HEK293 (cell line): Measurements from ENCODE around the gene ATP5F1A.

Source experiments
- CTCF ChIA-PET: fragments of 350-600 bp; formaldehyde crosslinking; extraction: SDS; loops from one replicate; lab custom pipeline; 2021; ENCODE audit warnings: antibody characterized with exemption; lab: Yijun Ruan, JAX
- POLR2A ChIA-PET: fragments of 300-600 bp; formaldehyde crosslinking; extraction: SDS; loops from one replicate; lab custom pipeline; 2020; ENCODE audit warnings: antibody characterized with exemption, inconsistent platforms; lab: Yijun Ruan, JAX
- H3K27ac ChIP-seq: fragments of 200-500 bp; sonication (Bioruptor generic); 2 replicates; pipeline ENCODE4 v1.5.1; 2014; ENCODE audit warnings: low read depth, low read length, control low read depth, inconsistent platforms; ENCODE audit errors: extremely low read depth
- H3K36me3 ChIP-seq, 2 experiments: fragments of 200-500 bp in 1 of 2; sonication (Bioruptor generic) in 1 of 2; 1 replicate in 1 of 2; 2 replicates in 1 of 2; pipeline ENCODE4 v1.5.1; 2014 to 2017; ENCODE audit warnings: inconsistent platforms in 2 of 2, low read length in 2 of 2; ENCODE audit not compliant: control insufficient read depth in 2 of 2, insufficient read depth in 1 of 2
- H3K4me1 ChIP-seq: fragments of 200-500 bp; sonication (Bioruptor generic); 2 replicates; pipeline ENCODE4 v1.5.1; 2014; ENCODE audit warnings: mild to moderate bottlenecking, low read length, inconsistent platforms; ENCODE audit not compliant: control insufficient read depth, insufficient read depth
- H3K4me3 ChIP-seq: 2 replicates; pipeline ENCODE4 v1.5.1; 2011; ENCODE audit warnings: low read depth, mild to moderate bottlenecking, control low read depth, low read length, moderate library complexity
- H3K9me3 ChIP-seq: fragments of 200-500 bp; sonication (Bioruptor generic); 2 replicates; pipeline ENCODE4 v1.5.1; 2014; ENCODE audit warnings: low read depth, low read length, inconsistent platforms; ENCODE audit not compliant: control insufficient read depth, insufficient read depth
- GLIS1 ChIP-seq: fragments of 450-650 bp; formaldehyde crosslinking; IDR thresholded peaks from 2 replicates; pipeline ENCODE4 v1.5.1; 2016; ENCODE audit warnings: missing biosample characterization, missing genetic modification characterization
- KLF1 ChIP-seq: fragments of 450-650 bp; formaldehyde crosslinking; IDR thresholded peaks from 2 replicates; pipeline ENCODE4 v1.5.1; 2016; ENCODE audit warnings: missing biosample characterization, missing genetic modification characterization
- PRDM1 ChIP-seq: fragments of 450-650 bp; formaldehyde crosslinking; IDR thresholded peaks from 2 replicates; pipeline ENCODE4; 2016; ENCODE audit warnings: missing biosample characterization, missing genetic modification characterization
- PRDM10 ChIP-seq: fragments of 450-650 bp; formaldehyde crosslinking; IDR thresholded peaks from 2 replicates; pipeline ENCODE4 v1.5.1; 2016; ENCODE audit warnings: missing biosample characterization, missing genetic modification characterization
- ZBTB1 ChIP-seq: fragments of 450-650 bp; formaldehyde crosslinking; IDR thresholded peaks from 2 replicates; pipeline ENCODE4 v1.5.1; 2016; ENCODE audit warnings: missing biosample characterization, missing genetic modification characterization
- ZBTB10 ChIP-seq: fragments of 450-650 bp; formaldehyde crosslinking; IDR thresholded peaks from 2 replicates; pipeline ENCODE4 v1.5.1; 2016; ENCODE audit warnings: missing biosample characterization, missing genetic modification characterization
- ZFHX2 ChIP-seq: fragments of 450-650 bp; formaldehyde crosslinking; conservative IDR thresholded peaks from 2 replicates; pipeline ENCODE4 v1.5.1; 2016; ENCODE audit warnings: missing biosample characterization, missing genetic modification characterization
- ZNF10 ChIP-seq: fragments of 450-650 bp; formaldehyde crosslinking; IDR thresholded peaks from 2 replicates; pipeline ENCODE4 v1.5.1; 2017; ENCODE audit warnings: missing biosample characterization, missing genetic modification characterization
- ZNF121 ChIP-seq: fragments of 450-650 bp; formaldehyde crosslinking; IDR thresholded peaks from 2 replicates; pipeline ENCODE4 v1.5.1; 2016; ENCODE audit warnings: missing biosample characterization, missing genetic modification characterization
- ZNF2 ChIP-seq: fragments of 450-650 bp; formaldehyde crosslinking; IDR thresholded peaks from 2 replicates; pipeline ENCODE4 v1.5.1; 2016; ENCODE audit warnings: missing biosample characterization, missing genetic modification characterization
- ZNF202 ChIP-seq: fragments of 450-650 bp; formaldehyde crosslinking; IDR thresholded peaks from 2 replicates; pipeline ENCODE4 v1.5.1; 2016; ENCODE audit warnings: missing biosample characterization, missing genetic modification characterization, borderline replicate concordance
- ZNF23 ChIP-seq: fragments of 450-650 bp; formaldehyde crosslinking; IDR thresholded peaks from 2 replicates; pipeline ENCODE4 v1.5.1; 2016; ENCODE audit warnings: missing biosample characterization, missing genetic modification characterization, borderline replicate concordance
- ZNF292 ChIP-seq: fragments of 450-650 bp; formaldehyde crosslinking; IDR thresholded peaks from 2 replicates; pipeline ENCODE4 v1.5.1; 2016; ENCODE audit warnings: low read depth, missing biosample characterization, missing genetic modification characterization, borderline replicate concordance
- ZNF335 ChIP-seq: fragments of 450-650 bp; formaldehyde crosslinking; conservative IDR thresholded peaks from 2 replicates; pipeline ENCODE4 v1.5.1; 2016; ENCODE audit warnings: missing biosample characterization, missing genetic modification characterization
- ZNF362 ChIP-seq: fragments of 450-650 bp; formaldehyde crosslinking; IDR thresholded peaks from 2 replicates; pipeline ENCODE4 v1.5.1; 2016; ENCODE audit warnings: missing biosample characterization, missing genetic modification characterization
- ZNF391 ChIP-seq: fragments of 450-650 bp; formaldehyde crosslinking; IDR thresholded peaks from 2 replicates; pipeline ENCODE4 v1.5.1; 2016; ENCODE audit warnings: low read depth, missing biosample characterization, missing genetic modification characterization, borderline replicate concordance
- ZNF404 ChIP-seq: fragments of 450-650 bp; formaldehyde crosslinking; IDR thresholded peaks from 2 replicates; pipeline ENCODE4 v1.5.1; 2017; ENCODE audit warnings: missing biosample characterization, missing genetic modification characterization
- ZNF529 ChIP-seq: fragments of 450-650 bp; formaldehyde crosslinking; IDR thresholded peaks from 2 replicates; pipeline ENCODE4 v1.5.1; 2017; ENCODE audit warnings: missing genetic modification characterization, missing biosample characterization; ENCODE audit not compliant: insufficient replicate concordance
- ZNF621 ChIP-seq: fragments of 450-650 bp; formaldehyde crosslinking; IDR thresholded peaks from 2 replicates; pipeline ENCODE4 v1.5.1; 2017; ENCODE audit warnings: missing biosample characterization, missing genetic modification characterization
- ZNF660 ChIP-seq: fragments of 450-650 bp; IDR thresholded peaks from 2 replicates; pipeline ENCODE4 v1.5.1; 2018; ENCODE audit warnings: missing biosample characterization, mild to moderate bottlenecking, missing genetic modification characterization
- ZNF768 ChIP-seq: fragments of 450-650 bp; formaldehyde crosslinking; IDR thresholded peaks from 2 replicates; pipeline ENCODE4 v1.5.1; 2018; ENCODE audit warnings: missing biosample characterization, mild to moderate bottlenecking, missing genetic modification characterization
- ZSCAN30 ChIP-seq: fragments of 450-650 bp; IDR thresholded peaks from 2 replicates; pipeline ENCODE4 v1.5.1; 2018; ENCODE audit warnings: missing biosample characterization, mild to moderate bottlenecking, missing genetic modification characterization, moderate library complexity
- TF ChIP-seq, protein P1 (sequence below): fragments of 450-650 bp; formaldehyde crosslinking; IDR thresholded peaks from 2 replicates; pipeline ENCODE4 v1.5.1; 2016; ENCODE audit warnings: missing biosample characterization, missing genetic modification characterization
- TF ChIP-seq, protein P2 (sequence below): fragments of 450-650 bp; formaldehyde crosslinking; IDR thresholded peaks from 2 replicates; pipeline ENCODE4 v1.5.1; 2016; ENCODE audit warnings: missing biosample characterization, missing genetic modification characterization

The ATP5F1A gene

GRCh38 chr18:46072376-46072867 lies 25.7 kb downstream of the ATP5F1A start (continued):
- TF ChIP-seq ZNF2 (tag by site-specific recombination) (no peak), PRDM1 (tag by site-specific recombination) (no peak), ZBTB1 (tag by site-specific recombination) (no peak), ZNF621 (no peak), ZNF23 (tag by site-specific recombination) (no peak), ZNF362 (tag by site-specific recombination) (no peak), PRDM10 (tag by site-specific recombination) (peak; percentile 78), GLIS1 (tag by site-specific recombination) (peak; percentile 61), ZNF660 (no peak), ZNF529 (tag by site-specific recombination) (no peak), ZNF404 (tag by site-specific recombination) (no peak), ZNF292 (tag by site-specific recombination) (no peak), ZNF10 (0 out of 2 replicates have a peak, but pooled peaks have one; percentile 56), ZNF768 (tag by site-specific recombination) (no peak), ZNF202 (tag by site-specific recombination) (no peak), ZNF121 (tag by site-specific recombination) (no peak)
- TF ChIP-seq, protein P1, sequence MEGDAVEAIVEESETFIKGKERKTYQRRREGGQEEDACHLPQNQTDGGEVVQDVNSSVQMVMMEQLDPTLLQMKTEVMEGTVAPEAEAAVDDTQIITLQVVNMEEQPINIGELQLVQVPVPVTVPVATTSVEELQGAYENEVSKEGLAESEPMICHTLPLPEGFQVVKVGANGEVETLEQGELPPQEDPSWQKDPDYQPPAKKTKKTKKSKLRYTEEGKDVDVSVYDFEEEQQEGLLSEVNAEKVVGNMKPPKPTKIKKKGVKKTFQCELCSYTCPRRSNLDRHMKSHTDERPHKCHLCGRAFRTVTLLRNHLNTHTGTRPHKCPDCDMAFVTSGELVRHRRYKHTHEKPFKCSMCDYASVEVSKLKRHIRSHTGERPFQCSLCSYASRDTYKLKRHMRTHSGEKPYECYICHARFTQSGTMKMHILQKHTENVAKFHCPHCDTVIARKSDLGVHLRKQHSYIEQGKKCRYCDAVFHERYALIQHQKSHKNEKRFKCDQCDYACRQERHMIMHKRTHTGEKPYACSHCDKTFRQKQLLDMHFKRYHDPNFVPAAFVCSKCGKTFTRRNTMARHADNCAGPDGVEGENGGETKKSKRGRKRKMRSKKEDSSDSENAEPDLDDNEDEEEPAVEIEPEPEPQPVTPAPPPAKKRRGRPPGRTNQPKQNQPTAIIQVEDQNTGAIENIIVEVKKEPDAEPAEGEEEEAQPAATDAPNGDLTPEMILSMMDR: no peak; the same call in 1 of the 2 replicates
- TF ChIP-seq, protein P2, sequence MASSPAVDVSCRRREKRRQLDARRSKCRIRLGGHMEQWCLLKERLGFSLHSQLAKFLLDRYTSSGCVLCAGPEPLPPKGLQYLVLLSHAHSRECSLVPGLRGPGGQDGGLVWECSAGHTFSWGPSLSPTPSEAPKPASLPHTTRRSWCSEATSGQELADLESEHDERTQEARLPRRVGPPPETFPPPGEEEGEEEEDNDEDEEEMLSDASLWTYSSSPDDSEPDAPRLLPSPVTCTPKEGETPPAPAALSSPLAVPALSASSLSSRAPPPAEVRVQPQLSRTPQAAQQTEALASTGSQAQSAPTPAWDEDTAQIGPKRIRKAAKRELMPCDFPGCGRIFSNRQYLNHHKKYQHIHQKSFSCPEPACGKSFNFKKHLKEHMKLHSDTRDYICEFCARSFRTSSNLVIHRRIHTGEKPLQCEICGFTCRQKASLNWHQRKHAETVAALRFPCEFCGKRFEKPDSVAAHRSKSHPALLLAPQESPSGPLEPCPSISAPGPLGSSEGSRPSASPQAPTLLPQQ (tag by site-specific recombination): peak; percentile 87

DNA sequence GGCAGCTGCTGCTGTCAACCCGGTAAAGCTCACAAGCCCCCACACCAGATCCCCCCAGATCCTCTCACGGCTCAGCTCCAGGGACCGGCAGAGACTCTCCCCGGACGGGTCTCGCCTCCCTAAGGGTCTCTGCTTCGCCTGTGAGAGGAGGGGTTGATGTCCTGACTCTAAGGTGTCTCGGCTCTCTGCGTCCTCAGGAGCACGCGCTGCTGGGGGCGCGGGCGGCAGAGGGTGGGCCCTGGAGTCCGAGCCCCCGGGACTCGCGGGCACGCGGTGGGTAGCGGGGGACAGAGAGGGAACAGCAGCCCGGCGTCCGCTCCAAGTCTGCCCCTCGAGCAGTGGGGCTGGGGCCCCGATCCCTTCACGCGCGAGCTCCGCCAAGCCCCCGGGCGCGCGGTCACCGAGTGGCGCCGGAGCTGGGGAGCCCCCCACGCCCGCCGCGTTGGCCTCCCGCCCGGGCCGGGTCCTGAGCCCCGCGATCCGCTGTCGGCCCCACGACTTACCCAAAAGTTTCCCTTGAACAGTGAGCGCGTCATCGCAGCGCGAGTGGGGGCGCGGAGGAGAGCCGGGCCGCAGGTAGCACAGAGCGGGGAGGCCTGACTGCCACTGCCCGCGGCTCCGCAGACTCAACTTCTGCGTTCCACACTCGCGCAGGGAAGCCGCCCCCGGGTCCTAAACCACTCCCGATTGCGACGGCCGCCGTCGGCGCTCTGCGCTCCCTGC lies 26.3 kb downstream of the ATP5F1A start, which contains the start of gene PSTPIP2:
Gene PSTPIP2 (minus strand): TSS at position 608 of the 723 bp plus-strand sequence. CDS start 72 bp downstream, at position 536.
- H3K4me3 ChIP-seq: peak within 1 kb of the TSS; percentile 65
- no peaks in the 10 kb centered on the region for H3K4me1 ChIP-seq
- POLR2A ChIA-PET: interaction anchor here (0.6 kb wide), 1 partner anchor 101 kb away, joined by 3 read pairs; no protein-coding TSS in a partner anchor
- H3K36me3 ChIP-seq: no peaks in the 10 kb centered on the region
- H3K9me3 ChIP-seq: no peaks in the 10 kb centered on the region
- CTCF ChIA-PET: interaction anchor here (0.9 to 3.7 kb wide), 4 partner anchors 11 to 407 kb away, joined by 4 to 48 read pairs (median 8); no protein-coding TSS in a partner anchor
- peak within 1 kb of the TSS; percentile 59; the same call in 1 of the 2 replicates for H3K27ac ChIP-seq
- TF ChIP-seq ZNF335 (tag by site-specific recombination) (peak; percentile 70; the same call in 1 of the 2 replicates), ZNF121 (tag by site-specific recombination) (no peak), KLF1 (0 out of 2 replicates have a peak, but pooled peaks have one; percentile 17), ZFHX2 (tag by site-specific recombination) (peak; percentile 40; the same call in 1 of the 2 replicates), ZBTB10 (tag by site-specific recombination) (peak; percentile 24; the same call in 1 of the 2 replicates), ZNF391 (tag by site-specific recombination) (peak; percentile 51; the same call in 1 of the 2 replicates), ZSCAN30 (tag by site-specific recombination) (0 out of 2 replicates have a peak, but pooled peaks have one; percentile 42)
